ENCODE results near the gene GUCY1A1. TPM values are rescaled to one million over a fixed set of nuclear protein-coding genes. Genes with fewer than 3 reads are reported as not detected.

GUCY1A1 gene
- total RNA-seq, 1 donor from 2014 or later = 0.71 TPM

GRCh38 chr4:155672342-155672741 is 5.7 kb downstream of the GUCY1A1 start:
- CTCF ChIA-PET = no interaction called here
- no peaks in the 10 kb centered on the region for H3K9me3 Mint-ChIP-seq
- peaks cover 6% of the 10 kb centered on the region for H3K27me3 Mint-ChIP-seq
- H3K4me1 Mint-ChIP-seq = peaks cover 15% of the 10 kb centered on the region
- intact Hi-C loops (cut with micrococcal nuclease) = no loop called here
- no peak overlapping the region for H3K4me3 Mint-ChIP-seq
- ATAC-seq (ENCODE audit: low read depth) = no peak
- POLR2A ChIA-PET = no interaction called here
- no peaks in the 10 kb centered on the region for H3K36me3 Mint-ChIP-seq (ENCODE audit: low read depth)
- TF ChIP-seq, protein P1, sequence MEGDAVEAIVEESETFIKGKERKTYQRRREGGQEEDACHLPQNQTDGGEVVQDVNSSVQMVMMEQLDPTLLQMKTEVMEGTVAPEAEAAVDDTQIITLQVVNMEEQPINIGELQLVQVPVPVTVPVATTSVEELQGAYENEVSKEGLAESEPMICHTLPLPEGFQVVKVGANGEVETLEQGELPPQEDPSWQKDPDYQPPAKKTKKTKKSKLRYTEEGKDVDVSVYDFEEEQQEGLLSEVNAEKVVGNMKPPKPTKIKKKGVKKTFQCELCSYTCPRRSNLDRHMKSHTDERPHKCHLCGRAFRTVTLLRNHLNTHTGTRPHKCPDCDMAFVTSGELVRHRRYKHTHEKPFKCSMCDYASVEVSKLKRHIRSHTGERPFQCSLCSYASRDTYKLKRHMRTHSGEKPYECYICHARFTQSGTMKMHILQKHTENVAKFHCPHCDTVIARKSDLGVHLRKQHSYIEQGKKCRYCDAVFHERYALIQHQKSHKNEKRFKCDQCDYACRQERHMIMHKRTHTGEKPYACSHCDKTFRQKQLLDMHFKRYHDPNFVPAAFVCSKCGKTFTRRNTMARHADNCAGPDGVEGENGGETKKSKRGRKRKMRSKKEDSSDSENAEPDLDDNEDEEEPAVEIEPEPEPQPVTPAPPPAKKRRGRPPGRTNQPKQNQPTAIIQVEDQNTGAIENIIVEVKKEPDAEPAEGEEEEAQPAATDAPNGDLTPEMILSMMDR (IDR thresholded peaks at IDR 0.05) = no peak
- no peak overlapping the region for H3K27ac Mint-ChIP-seq
- no peak for DNase-seq

DNA sequence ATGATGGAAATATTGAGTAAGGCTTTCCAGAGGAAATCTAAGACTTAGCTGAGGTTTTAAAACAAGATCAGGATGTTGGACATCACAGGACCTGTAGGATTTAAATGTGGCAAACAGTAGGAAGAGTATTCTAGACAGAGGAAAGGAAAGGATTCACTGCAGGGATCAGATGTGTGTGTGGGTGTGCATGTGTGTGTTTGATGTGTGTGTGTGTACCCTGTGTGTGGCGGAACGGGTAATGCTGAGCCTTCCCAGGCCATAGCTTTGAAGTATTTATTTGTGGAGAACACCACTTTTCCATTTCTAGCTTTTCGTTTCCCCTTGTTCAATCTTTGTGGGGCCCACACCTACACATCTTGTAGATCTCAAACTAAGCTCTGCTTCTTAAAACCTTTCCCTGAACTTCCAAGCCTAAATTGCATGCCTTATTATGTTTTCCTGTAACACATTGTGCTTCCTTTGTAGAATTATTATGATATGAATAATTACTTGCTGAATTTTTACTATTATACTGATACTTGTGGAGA is 6.9 kb downstream of the GUCY1A1 start:
- no peak for DNase-seq
- Mint-ChIP-seq H3K36me3 (ENCODE audit: low read depth) (no peaks in the 10 kb centered on the region), H3K9me3 (no peaks in the 10 kb centered on the region), H3K27ac (no peak overlapping the region), H3K27me3 (peaks cover 3% of the 10 kb centered on the region), H3K4me1 (peaks cover 9% of the 10 kb centered on the region), H3K4me3 (no peak overlapping the region)
- TF ChIP-seq, protein P1 (IDR thresholded peaks at IDR 0.05) = no peak
- intact Hi-C loops (cut with micrococcal nuclease) = no loop called here
- ChIA-PET CTCF (no interaction called here), POLR2A (no interaction called here)
- ATAC-seq (ENCODE audit: low read depth) = no peak

GRCh38 chr4:155674669-155675071 is 8.0 kb downstream of the GUCY1A1 start:
- ATAC-seq (ENCODE audit: low read depth) (no peak), DNase-seq (no peak)
- no peaks in the 10 kb centered on the region for H3K9me3 Mint-ChIP-seq
- peaks cover 7% of the 10 kb centered on the region for H3K4me1 Mint-ChIP-seq
- TF ChIP-seq, protein P1 (IDR thresholded peaks at IDR 0.05) = no peak
- H3K27me3 Mint-ChIP-seq = peaks cover 3% of the 10 kb centered on the region
- ChIA-PET CTCF (no interaction called here), POLR2A (no interaction called here)
- H3K4me3 Mint-ChIP-seq = no peak overlapping the region
- intact Hi-C loops (cut with micrococcal nuclease) = no loop called here
- no peaks in the 10 kb centered on the region for H3K36me3 Mint-ChIP-seq (ENCODE audit: low read depth)
- H3K27ac Mint-ChIP-seq = no peak overlapping the region

GRCh38 chr4:155675709-155676429 is 9.2 kb downstream of the GUCY1A1 start:
- no peak for ATAC-seq (ENCODE audit: low read depth)
- peaks cover 7% of the 10 kb centered on the region for H3K4me1 Mint-ChIP-seq
- ChIA-PET CTCF (no interaction called here), POLR2A (interaction anchor here (0.6 kb wide), 1 partner anchor 80 kb away, joined by 3 read pairs; no protein-coding TSS in a partner anchor)
- H3K27me3 Mint-ChIP-seq = peaks cover under 1% of the 10 kb centered on the region
- H3K4me3 Mint-ChIP-seq = no peak overlapping the region
- DNase-seq = no peak
- TF ChIP-seq, protein P1 (IDR thresholded peaks at IDR 0.05) = no peak
- H3K9me3 Mint-ChIP-seq = no peaks in the 10 kb centered on the region
- H3K36me3 Mint-ChIP-seq (ENCODE audit: low read depth) = no peaks in the 10 kb centered on the region
- no peak overlapping the region for H3K27ac Mint-ChIP-seq
- intact Hi-C loops (cut with micrococcal nuclease) = no loop called here

DNA sequence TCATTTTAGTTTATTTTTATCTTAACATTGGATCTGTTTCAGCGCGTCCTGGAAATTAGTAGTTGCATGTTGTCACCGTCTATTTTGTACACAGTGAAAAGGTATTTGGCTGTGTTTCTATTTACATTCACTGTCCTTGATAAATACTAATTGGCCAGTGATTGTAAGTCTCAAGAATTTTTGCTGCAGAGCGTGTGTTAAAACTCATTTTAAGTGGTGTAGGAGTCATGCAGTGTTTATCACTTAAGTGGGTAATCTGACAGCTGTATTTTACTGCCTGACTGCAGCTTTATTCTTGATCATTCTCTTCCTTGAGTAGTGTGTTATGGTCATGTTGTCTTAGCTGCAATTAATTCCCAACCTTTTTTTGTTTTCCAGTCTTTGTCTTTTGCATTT is 9.8 kb downstream of the GUCY1A1 start:
- intact Hi-C loops (cut with micrococcal nuclease) = no loop called here
- peaks cover 7% of the 10 kb centered on the region for H3K4me1 Mint-ChIP-seq
- ATAC-seq (ENCODE audit: low read depth) = no peak
- POLR2A ChIA-PET = interaction anchor here (0.6 kb wide), 1 partner anchor 80 kb away, joined by 3 read pairs; no protein-coding TSS in a partner anchor
- no peak overlapping the region for H3K27ac Mint-ChIP-seq
- H3K9me3 Mint-ChIP-seq = no peaks in the 10 kb centered on the region
- H3K4me3 Mint-ChIP-seq = no peak overlapping the region
- TF ChIP-seq, protein P1 (IDR thresholded peaks at IDR 0.05) = no peak
- DNase-seq = no peak
- H3K27me3 Mint-ChIP-seq = no peaks in the 10 kb centered on the region
- CTCF ChIA-PET = no interaction called here
- H3K36me3 Mint-ChIP-seq (ENCODE audit: low read depth) = no peaks in the 10 kb centered on the region
